OCI-LY3 (cell line): ENCODE data around the gene WWTR1.

Source experiments
- H2AFZ ChIP-seq: fragments of 200-600, 300-600 bp; shearing (Covaris generic); 2 replicates; pipeline ENCODE4 v1.6.0; 2014; ENCODE audit warnings: antibody characterized with exemption, low read depth, low read length
- H3K27ac ChIP-seq: fragments of 200-600, 300-600 bp; sonication (generic); 2 replicates; pipeline ENCODE4 v1.5.1; 2014; ENCODE audit warnings: mild to moderate bottlenecking, low read length, moderate library complexity, mixed read lengths
- H3K27me3 ChIP-seq: fragments of 200-600, 300-600 bp; sonication (generic); 2 replicates; pipeline ENCODE4 v1.6.1; 2014; ENCODE audit warnings: low read depth, low read length, mixed read lengths
- H3K36me3 ChIP-seq: fragments of 200-600, 300-600 bp; sonication (generic); replicated peaks from 2 replicates; pipeline ENCODE3; 2014; ENCODE audit warnings: low read depth, low read length, mixed read lengths
- H3K4me1 ChIP-seq: fragments of 300-600, 200-600 bp; sonication (generic); 2 replicates; pipeline ENCODE4 v1.6.1; 2014; ENCODE audit warnings: low read length, mixed read lengths
- H3K4me2 ChIP-seq: fragments of 200-600, 300-600 bp; sonication (generic); 2 replicates; pipeline ENCODE4 v1.6.1; 2014; ENCODE audit warnings: low read length, mixed read lengths
- H3K4me3 ChIP-seq: fragments of 300-600, 200-600 bp; sonication (generic); 2 replicates; pipeline ENCODE4 v1.5.1; 2014; ENCODE audit warnings: antibody characterized with exemption, mild to moderate bottlenecking, low read length, moderate library complexity
- H3K79me2 ChIP-seq: fragments of 300-600, 200-600 bp; shearing (Covaris generic); 2 replicates; pipeline ENCODE4 v1.6.1; 2014; ENCODE audit warnings: mild to moderate bottlenecking, low read length, mixed read lengths
- H3K9ac ChIP-seq: fragments of 300-600, 200-600 bp; shearing (Covaris generic); 2 replicates; pipeline ENCODE4 v1.6.0; 2014; ENCODE audit warnings: mild to moderate bottlenecking, low read length, moderate library complexity
- H3K9me3 ChIP-seq: fragments of 200-600, 300-600 bp; shearing (Covaris generic); 2 replicates; pipeline ENCODE4 v1.6.1; 2014; ENCODE audit warnings: low read length, mixed read lengths; ENCODE audit not compliant: insufficient read depth
- H4K20me1 ChIP-seq: fragments of 200-600, 300-600 bp; sonication (generic); 2 replicates; pipeline ENCODE4 v1.6.1; 2016; ENCODE audit warnings: low read length, mixed read lengths; ENCODE audit not compliant: insufficient read depth
- EZH2phosphoT487 ChIP-seq: fragments of 200-600 bp; shearing (Covaris generic); IDR thresholded peaks from 2 replicates; pipeline ENCODE4 v1.6.1; 2018; ENCODE audit warnings: antibody characterized with exemption, mixed run types, low read depth
- TF ChIP-seq, protein P1 (sequence below): fragments of 200-600, 300-600 bp; sonication (generic); IDR thresholded peaks from 2 replicates; pipeline ENCODE4 v1.5.1; 2014; ENCODE audit warnings: antibody characterized with exemption, low read length, low read depth

Gene WWTR1

DNA sequence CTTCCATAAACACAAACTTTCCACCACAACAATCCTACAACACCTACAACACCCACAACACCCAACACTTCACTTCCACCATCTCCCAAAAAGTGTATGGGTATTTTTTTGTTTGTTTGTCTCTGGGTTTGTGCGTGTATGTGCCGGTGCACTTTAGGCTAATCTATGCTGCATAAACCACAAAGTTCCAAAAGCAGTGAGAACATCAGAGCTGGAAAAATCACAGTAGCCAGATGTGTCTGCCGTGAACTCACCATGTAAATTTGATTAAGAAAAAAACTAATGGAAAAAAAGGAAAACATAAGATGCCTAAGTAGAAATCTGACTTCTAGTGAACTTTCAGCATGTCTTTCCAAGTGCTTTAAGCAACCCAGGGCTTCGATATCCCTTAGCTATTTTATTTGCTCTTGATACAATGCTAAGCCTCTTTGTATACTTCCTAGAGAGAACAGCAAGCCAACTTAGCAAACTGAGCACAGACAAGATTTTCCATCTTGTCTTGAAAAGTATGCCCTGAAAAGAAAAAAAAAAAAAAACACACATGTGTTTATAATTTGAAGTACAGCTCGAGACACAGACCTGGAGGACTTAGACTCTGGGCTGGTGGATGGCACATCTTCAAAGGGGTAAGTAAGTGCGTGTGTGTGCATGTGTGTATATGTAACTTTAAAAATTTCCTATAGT lies 91.4 kb downstream of the WWTR1 start:
- Histone ChIP-seq H3K79me2 (no peaks in the 10 kb centered on the region), H3K27ac (no peak overlapping the region), H3K9ac (no peak overlapping the region), H3K4me2 (no peak overlapping the region), H3K27me3 (0 out of 2 replicates have a peak, but pooled peaks cover 3% of the 10 kb centered on the region), H3K36me3 (no peaks in the 10 kb centered on the region), H2AFZ (no peak overlapping the region), H4K20me1 (no peaks in the 10 kb centered on the region), H3K4me3 (no peak overlapping the region), H3K4me1 (no peaks in the 10 kb centered on the region), H3K9me3 (no peaks in the 10 kb centered on the region)
- TF ChIP-seq, protein P1, sequence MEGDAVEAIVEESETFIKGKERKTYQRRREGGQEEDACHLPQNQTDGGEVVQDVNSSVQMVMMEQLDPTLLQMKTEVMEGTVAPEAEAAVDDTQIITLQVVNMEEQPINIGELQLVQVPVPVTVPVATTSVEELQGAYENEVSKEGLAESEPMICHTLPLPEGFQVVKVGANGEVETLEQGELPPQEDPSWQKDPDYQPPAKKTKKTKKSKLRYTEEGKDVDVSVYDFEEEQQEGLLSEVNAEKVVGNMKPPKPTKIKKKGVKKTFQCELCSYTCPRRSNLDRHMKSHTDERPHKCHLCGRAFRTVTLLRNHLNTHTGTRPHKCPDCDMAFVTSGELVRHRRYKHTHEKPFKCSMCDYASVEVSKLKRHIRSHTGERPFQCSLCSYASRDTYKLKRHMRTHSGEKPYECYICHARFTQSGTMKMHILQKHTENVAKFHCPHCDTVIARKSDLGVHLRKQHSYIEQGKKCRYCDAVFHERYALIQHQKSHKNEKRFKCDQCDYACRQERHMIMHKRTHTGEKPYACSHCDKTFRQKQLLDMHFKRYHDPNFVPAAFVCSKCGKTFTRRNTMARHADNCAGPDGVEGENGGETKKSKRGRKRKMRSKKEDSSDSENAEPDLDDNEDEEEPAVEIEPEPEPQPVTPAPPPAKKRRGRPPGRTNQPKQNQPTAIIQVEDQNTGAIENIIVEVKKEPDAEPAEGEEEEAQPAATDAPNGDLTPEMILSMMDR: no peak
- no peak for TF ChIP-seq EZH2phosphoT487

DNA sequence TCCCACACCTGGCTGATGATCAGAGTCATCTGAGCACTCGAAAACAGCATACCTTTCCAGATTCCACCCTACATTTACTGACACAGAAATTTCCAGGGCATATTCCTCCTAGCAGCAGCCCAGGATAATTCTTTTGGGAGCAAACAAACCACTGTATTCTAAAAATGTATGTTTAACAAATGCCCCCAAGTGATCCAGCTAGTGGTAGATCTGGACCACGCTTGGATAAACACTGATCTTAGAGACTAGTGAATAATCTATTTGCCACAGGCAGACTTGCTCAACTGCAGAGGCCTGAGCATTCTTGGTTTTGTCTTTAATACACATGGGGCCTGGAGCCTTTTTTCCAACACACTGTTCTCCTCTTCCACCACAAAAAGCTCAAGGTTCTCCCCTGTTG lies 93.7 kb downstream of the WWTR1 start:
- H3K9ac ChIP-seq: no peak overlapping the region
- H3K36me3 ChIP-seq: no peaks in the 10 kb centered on the region
- H3K4me1 ChIP-seq: no peaks in the 10 kb centered on the region
- no peak overlapping the region for H3K4me3 ChIP-seq
- H3K4me2 ChIP-seq: no peak overlapping the region
- no peak for TF ChIP-seq EZH2phosphoT487
- TF ChIP-seq, protein P1: no peak
- no peaks in the 10 kb centered on the region for H3K79me2 ChIP-seq
- no peaks in the 10 kb centered on the region for H3K9me3 ChIP-seq
- 0 out of 2 replicates have a peak, but pooled peaks cover 3% of the 10 kb centered on the region for H3K27me3 ChIP-seq
- H4K20me1 ChIP-seq: no peaks in the 10 kb centered on the region
- H2AFZ ChIP-seq: no peak overlapping the region
- H3K27ac ChIP-seq: no peak overlapping the region

DNA sequence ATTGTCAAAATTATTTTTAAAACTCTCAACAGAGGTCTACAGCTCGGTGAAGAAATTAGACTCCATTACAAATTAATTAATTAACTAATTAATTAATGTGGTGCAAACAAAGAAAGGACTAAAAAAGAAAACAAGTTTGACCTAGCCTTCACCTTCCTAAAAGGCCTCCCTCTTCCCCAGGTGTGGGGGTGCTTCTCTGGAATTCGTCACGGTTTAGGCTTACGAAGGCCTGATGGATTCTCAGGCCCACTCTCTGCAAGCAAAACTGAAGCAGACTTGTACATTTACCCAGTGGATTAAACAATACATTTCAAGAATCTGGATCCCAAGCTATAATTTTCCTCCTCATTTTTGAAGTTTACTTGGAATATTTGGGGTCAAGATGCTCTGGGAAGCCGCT lies 94.7 kb downstream of the WWTR1 start:
- H4K20me1 ChIP-seq: no peaks in the 10 kb centered on the region
- H3K27ac ChIP-seq: no peak overlapping the region
- no peaks in the 10 kb centered on the region for H3K79me2 ChIP-seq
- H3K36me3 ChIP-seq: no peaks in the 10 kb centered on the region
- H3K4me3 ChIP-seq: no peak overlapping the region
- H3K4me2 ChIP-seq: no peak overlapping the region
- H3K27me3 ChIP-seq: 0 out of 2 replicates have a peak, but pooled peaks cover 3% of the 10 kb centered on the region
- TF ChIP-seq, protein P1: no peak
- no peak for TF ChIP-seq EZH2phosphoT487
- H2AFZ ChIP-seq: no peak overlapping the region
- no peak overlapping the region for H3K9ac ChIP-seq
- H3K9me3 ChIP-seq: no peaks in the 10 kb centered on the region
- no peaks in the 10 kb centered on the region for H3K4me1 ChIP-seq

DNA sequence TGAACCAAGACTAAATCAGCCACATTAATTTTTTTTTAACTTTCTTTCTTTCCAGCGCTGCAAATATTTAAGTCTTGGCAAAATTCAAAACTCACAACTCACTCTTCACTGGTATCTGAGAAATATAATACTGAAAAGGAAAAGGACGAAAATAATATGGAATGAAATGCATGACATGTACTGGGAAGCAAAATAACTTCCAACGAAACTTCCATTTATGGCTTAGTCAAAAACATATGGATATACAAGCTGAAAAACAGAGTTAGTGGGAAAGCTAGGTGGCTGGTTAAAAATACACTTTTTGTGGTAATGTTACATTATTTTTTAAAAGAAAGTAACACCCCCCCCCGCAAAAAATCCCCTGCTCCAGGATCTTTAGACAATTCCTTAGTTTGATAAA lies 97.2 kb downstream of the WWTR1 start:
- TF ChIP-seq, protein P1: no peak
- TF ChIP-seq EZH2phosphoT487: no peak
- Histone ChIP-seq H3K4me3 (no peak overlapping the region), H3K9ac (no peak overlapping the region), H3K36me3 (no peaks in the 10 kb centered on the region), H4K20me1 (no peaks in the 10 kb centered on the region), H2AFZ (no peak overlapping the region), H3K4me2 (no peak overlapping the region), H3K79me2 (no peaks in the 10 kb centered on the region), H3K4me1 (no peaks in the 10 kb centered on the region), H3K27me3 (no peaks in the 10 kb centered on the region), H3K9me3 (no peaks in the 10 kb centered on the region), H3K27ac (no peak overlapping the region)
